Prostate gland (tissue), 2 donors: ENCODE data around the gene DTNB.

Experiments
- CTCF ChIP-seq, 4 experiments: fragments of 200-600 bp in 2 of 4; fragments of 450-650 bp in 2 of 4; sonication (generic) in 2 of 4; IDR thresholded peaks; 1 replicate in 3 of 4; 2 replicates in 1 of 4; pipeline ENCODE4 v1.5.1; 2016 to 2019; ENCODE audit warnings: antibody characterized with exemption in 4 of 4, mild to moderate bottlenecking in 2 of 4, moderate library complexity in 2 of 4
- POLR2A ChIP-seq: fragments of 450-650 bp; IDR thresholded peaks from one replicate; pipeline ENCODE4 v1.6.1; 2016; ENCODE audit warnings: antibody characterized with exemption, mild to moderate bottlenecking
- POLR2AphosphoS5 ChIP-seq: sonication (generic); formaldehyde crosslinking; IDR thresholded peaks from one replicate; pipeline ENCODE4 v1.6.1; 2017; ENCODE audit warnings: antibody characterized with exemption

GRCh38 chr2:25666218-25666617 lies 7.2 kb downstream of the DTNB start:
- TF ChIP-seq CTCF (IDR thresholded peaks at IDR 0.05) (no peak), POLR2AphosphoS5 (no peak), POLR2A (no peak)
